Ascending aorta (tissue), 2 donors: ENCODE data around the gene GRIK2. TPM values are rescaled to one million over a fixed set of nuclear protein-coding genes. Genes with fewer than 3 reads are reported as not detected.
"Not testable (repeated sequence)": the region's sequence is repeated elsewhere in the genome, so short reads cannot be mapped to it uniquely, and the experiment has no call there.

Experiments used
- DNase-seq, 2 donors: peaks; one replicate each; pipeline ENCODE4 v3.0.0-alpha.2; 2019; ENCODE audit warnings: low spot score in 2 of 2
- H3K27ac ChIP-seq, 2 donors: fragments of 200-600 bp; sonication (generic); one replicate each; pipeline ENCODE4 v1.5.1; 2016 to 2017; ENCODE audit warnings: mild to moderate bottlenecking in 1 of 2
- H3K27me3 ChIP-seq: fragments of 200-600 bp; sonication (generic); one replicate; pipeline ENCODE4 v1.5.1; 2017
- H3K36me3 ChIP-seq, 2 donors: fragments of 200-600 bp; sonication (generic); one replicate each; pipeline ENCODE4 v1.5.1; 2016
- H3K4me1 ChIP-seq, 2 donors: fragments of 200-600 bp; sonication (generic); one replicate each; pipeline ENCODE4 v1.5.1; 2016 to 2017; ENCODE audit warnings: mild to moderate bottlenecking in 1 of 2
- H3K4me3 ChIP-seq, 2 donors: fragments of 200-600 bp; sonication (generic); one replicate each; pipeline ENCODE4 v1.5.1; 2016 to 2017; ENCODE audit warnings: mild to moderate bottlenecking in 1 of 2
- H3K9me3 ChIP-seq, 2 donors: fragments of 200-600 bp; sonication (generic); one replicate each; pipeline ENCODE4 v1.5.1; 2016
- intact Hi-C: fragments of 100-400 bp; cut with DNase I; formaldehyde crosslinking; loops from one replicate; pipeline ENCODE4 v1.15.1; 2023
- total RNA-seq: library from RNA; depleted of rRNA; stranded (reverse); fragments of >200 nt; gene quantifications from one replicate; pipeline ENCODE4 v1.1.0, GENCODE V29; 2016
- TF ChIP-seq, protein P1 (sequence below), 3 experiments: fragments of 200-600 bp in 2 of 3; fragments of 450-650 bp in 1 of 3; sonication (generic) in 2 of 3; IDR thresholded peaks; one replicate each; pipeline ENCODE4 v1.5.1; 2016 to 2019; ENCODE audit warnings: antibody characterized with exemption in 3 of 3, mild to moderate bottlenecking in 1 of 3, moderate library complexity in 1 of 3

The GRIK2 gene
- total RNA-seq, 1 donor from 2014 or later: not detected

DNA sequence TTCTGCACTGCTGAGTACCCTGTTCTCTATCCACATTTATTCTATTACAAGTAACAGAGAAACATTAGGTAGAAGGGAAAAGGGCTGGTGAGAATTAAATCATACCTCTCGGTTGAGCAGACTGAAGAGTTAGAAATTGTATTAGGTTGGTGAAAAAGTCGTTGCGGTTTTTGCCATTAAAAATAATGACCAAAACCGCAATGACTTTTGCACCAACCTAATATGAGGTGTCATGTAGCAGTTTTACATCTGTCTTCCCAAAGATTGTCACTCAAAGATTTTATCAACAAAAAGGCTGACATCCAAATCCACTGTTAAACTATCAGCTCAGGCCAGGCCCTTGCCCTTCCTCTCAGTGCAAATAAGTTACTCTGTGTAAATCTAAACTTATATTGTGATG is 28.3 kb upstream of the GRIK2 start:
- no peaks in the 10 kb centered on the region for H3K9me3 ChIP-seq
- no peak overlapping the region for H3K27ac ChIP-seq
- intact Hi-C loops: no loop called here
- DNase-seq: no peak
- no peaks in the 10 kb centered on the region for H3K27me3 ChIP-seq
- TF ChIP-seq, protein P1, sequence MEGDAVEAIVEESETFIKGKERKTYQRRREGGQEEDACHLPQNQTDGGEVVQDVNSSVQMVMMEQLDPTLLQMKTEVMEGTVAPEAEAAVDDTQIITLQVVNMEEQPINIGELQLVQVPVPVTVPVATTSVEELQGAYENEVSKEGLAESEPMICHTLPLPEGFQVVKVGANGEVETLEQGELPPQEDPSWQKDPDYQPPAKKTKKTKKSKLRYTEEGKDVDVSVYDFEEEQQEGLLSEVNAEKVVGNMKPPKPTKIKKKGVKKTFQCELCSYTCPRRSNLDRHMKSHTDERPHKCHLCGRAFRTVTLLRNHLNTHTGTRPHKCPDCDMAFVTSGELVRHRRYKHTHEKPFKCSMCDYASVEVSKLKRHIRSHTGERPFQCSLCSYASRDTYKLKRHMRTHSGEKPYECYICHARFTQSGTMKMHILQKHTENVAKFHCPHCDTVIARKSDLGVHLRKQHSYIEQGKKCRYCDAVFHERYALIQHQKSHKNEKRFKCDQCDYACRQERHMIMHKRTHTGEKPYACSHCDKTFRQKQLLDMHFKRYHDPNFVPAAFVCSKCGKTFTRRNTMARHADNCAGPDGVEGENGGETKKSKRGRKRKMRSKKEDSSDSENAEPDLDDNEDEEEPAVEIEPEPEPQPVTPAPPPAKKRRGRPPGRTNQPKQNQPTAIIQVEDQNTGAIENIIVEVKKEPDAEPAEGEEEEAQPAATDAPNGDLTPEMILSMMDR (IDR thresholded peaks at IDR 0.05): no peak
- H3K36me3 ChIP-seq: no peaks in the 10 kb centered on the region
- H3K4me1 ChIP-seq: no peaks in the 10 kb centered on the region
- H3K4me3 ChIP-seq: no peak overlapping the region

DNA sequence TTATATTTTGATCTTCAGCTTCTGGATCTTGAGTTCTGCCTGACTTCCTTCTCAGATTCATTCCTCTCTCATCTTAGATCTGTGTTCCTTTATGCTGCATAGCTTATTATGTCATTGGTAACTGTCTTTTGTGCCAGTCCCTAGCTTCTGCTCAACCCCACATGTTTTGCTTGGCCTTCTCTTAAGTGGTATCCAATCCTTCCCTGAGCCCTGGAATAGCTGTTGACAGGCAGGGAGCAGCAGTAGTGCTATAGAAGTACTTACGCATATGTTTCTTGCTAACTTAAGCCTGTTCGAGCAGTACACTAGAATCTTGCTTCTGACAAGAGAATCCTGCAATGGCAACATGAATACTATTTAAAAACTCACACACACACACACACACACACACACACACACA is 13.6 kb upstream of the GRIK2 start:
- Histone ChIP-seq H3K9me3 (no peaks in the 10 kb centered on the region), H3K4me3 (no peak overlapping the region), H3K27me3 (no peaks in the 10 kb centered on the region), H3K27ac (no peak overlapping the region), H3K4me1 (no peaks in the 10 kb centered on the region), H3K36me3 (no peaks in the 10 kb centered on the region)
- intact Hi-C loops: no loop called here
- DNase-seq: no peak
- TF ChIP-seq, protein P1 (IDR thresholded peaks at IDR 0.05): no peak

DNA sequence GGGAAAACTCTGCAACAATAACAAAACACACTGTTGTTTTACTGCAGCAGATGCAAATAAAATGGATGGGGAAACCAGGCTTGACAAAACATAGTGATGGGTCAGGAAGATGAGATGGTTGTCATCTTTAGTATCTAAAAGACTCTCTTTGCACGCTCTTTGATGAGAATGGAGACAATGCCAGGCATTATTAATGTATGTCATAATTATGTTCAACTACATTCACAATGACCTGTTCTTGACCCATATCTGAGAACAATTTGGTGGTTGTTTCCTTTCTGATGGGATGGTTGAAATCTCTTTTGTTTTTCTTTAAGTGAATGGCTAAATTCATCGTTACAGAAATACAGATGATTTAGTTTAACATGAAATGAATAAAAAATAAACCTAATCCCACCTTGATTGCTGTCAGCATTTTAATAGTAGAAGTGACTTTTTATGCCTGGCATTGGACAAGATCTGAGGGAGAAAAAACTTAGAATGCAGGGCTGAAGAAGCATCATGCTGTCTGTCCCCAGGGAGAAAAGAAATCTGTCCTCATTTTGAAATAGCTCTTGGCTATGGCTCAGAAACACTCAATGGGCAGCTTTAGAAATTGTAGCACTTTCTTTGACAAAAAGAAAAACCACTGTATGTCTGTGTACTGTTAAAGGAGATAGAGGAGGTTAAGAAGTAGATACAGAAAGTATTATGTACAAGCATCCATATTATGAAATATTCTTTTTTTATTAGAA is 12.4 kb upstream of the GRIK2 start:
- intact Hi-C loops: no loop called here
- Histone ChIP-seq H3K4me1 (no peaks in the 10 kb centered on the region), H3K27ac (no peak overlapping the region), H3K36me3 (no peaks in the 10 kb centered on the region), H3K27me3 (no peaks in the 10 kb centered on the region), H3K4me3 (no peak overlapping the region), H3K9me3 (no peaks in the 10 kb centered on the region)
- DNase-seq: no peak
- TF ChIP-seq, protein P1 (IDR thresholded peaks at IDR 0.05): no peak

DNA sequence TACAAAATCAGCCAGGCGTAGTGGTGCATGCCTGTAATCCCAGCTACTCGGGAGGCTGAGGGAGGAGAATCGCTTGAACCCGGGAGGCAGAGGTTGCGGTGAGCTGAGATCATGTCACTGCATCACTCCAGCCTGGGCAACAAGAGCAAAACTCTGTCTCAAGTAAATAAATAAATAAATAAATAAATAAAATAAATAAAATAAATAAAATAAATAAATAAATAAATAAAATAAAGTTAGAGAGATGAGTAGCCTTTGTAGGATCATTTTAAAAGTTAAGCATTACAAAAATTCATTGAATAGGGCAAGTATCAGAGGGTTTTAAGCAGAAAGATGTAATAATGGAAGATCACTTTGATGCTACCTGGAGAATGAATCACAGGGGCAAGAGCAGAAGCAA is 9.8 kb upstream of the GRIK2 start:
- H3K36me3 ChIP-seq, H3K9me3 ChIP-seq, H3K4me3 ChIP-seq, intact Hi-C loops, H3K27ac ChIP-seq, DNase-seq, H3K4me1 ChIP-seq, H3K27me3 ChIP-seq: not testable (repeated sequence)

DNA sequence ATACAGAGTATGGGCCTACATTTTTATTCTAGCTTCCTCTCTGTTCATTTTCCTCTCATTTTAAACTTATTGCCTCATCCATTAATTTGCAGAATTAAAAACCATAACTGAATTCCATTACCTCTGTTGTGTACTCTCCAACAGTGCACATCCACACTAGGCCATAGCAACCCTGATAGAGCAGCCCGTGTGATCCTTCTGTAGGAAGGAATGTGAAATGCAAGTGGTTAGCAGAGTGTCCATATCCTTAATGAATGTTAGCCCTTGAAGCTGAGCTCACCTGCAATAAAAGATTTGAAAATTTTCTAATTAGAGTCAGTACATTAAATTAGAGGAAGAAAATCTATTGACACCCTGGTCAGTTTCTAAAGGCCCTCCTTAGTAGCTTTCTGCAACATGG is 6.5 kb upstream of the GRIK2 start:
- no peaks in the 10 kb centered on the region for H3K9me3 ChIP-seq
- no peak for DNase-seq
- H3K4me3 ChIP-seq: no peak overlapping the region
- intact Hi-C loops: no loop called here
- H3K4me1 ChIP-seq: no peaks in the 10 kb centered on the region
- TF ChIP-seq, protein P1 (IDR thresholded peaks at IDR 0.05): no peak
- H3K27me3 ChIP-seq: no peaks in the 10 kb centered on the region
- H3K27ac ChIP-seq: no peak overlapping the region
- H3K36me3 ChIP-seq: no peaks in the 10 kb centered on the region

DNA sequence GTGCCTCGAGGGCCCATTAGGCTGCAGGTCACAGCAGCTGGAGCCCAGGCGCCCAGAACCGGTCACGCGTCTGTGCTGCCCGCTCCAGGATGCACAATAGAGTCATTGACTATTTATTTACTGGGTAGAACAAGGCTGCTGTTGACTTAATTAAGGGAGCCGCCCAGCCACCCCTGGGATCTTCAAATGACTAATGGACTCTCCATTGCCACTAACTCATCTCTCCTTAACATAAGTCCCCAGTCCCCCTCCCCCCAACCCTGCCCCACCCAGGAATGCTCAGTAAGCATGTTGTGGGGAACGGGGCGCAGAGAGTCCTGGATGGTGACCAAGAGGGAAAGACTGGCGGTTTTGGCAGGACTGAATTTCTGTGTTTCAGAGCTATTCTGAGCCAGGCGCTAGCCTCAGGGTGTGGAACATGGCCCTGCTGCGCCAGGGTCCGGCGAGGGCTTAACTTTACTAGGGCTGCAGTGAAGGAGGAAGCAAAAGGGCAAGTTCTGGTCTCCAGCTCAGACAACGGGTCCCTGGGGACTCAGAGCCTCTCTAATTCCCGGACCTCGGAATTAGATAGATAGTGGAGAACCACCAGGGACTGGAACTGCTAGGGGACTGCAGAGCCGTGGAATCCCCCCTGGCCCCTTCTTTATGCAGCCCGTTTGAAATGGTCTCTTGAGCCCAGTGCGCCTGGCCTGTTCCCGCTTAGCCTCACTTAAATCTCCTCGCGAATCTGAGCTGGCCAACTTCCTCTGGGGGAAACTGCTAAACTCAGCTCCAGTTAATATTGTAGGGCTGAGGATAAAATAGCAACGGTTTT is 1.5 kb upstream of the GRIK2 start:
- H3K27ac ChIP-seq: no peak overlapping the region

More for the DNA sequence above, 1.5 kb upstream of the GRIK2 start:
- no peak overlapping the region for H3K4me3 ChIP-seq
- no peak for DNase-seq
- no peaks in the 10 kb centered on the region for H3K36me3 ChIP-seq
- H3K9me3 ChIP-seq: no peaks in the 10 kb centered on the region
- intact Hi-C loops: no loop called here
- no peaks in the 10 kb centered on the region for H3K27me3 ChIP-seq
- TF ChIP-seq, protein P1 (IDR thresholded peaks at IDR 0.05): no peak
- H3K4me1 ChIP-seq: no peaks in the 10 kb centered on the region
